HG03442 (cell line): ENCODE measurements around the gene TULP4.
"Not testable (repeated sequence)": the region's sequence is repeated elsewhere in the genome, so short reads cannot be mapped to it uniquely, and the experiment has no call there.

Source experiments
- ATAC-seq: cut with Tn5 transposase; IDR thresholded peaks from one replicate; pipeline ENCODE4 v1.9.1; 2021; ENCODE audit warnings: mild to moderate bottlenecking, moderate library complexity; ENCODE audit not compliant: unreplicated experiment

Gene TULP4

DNA sequence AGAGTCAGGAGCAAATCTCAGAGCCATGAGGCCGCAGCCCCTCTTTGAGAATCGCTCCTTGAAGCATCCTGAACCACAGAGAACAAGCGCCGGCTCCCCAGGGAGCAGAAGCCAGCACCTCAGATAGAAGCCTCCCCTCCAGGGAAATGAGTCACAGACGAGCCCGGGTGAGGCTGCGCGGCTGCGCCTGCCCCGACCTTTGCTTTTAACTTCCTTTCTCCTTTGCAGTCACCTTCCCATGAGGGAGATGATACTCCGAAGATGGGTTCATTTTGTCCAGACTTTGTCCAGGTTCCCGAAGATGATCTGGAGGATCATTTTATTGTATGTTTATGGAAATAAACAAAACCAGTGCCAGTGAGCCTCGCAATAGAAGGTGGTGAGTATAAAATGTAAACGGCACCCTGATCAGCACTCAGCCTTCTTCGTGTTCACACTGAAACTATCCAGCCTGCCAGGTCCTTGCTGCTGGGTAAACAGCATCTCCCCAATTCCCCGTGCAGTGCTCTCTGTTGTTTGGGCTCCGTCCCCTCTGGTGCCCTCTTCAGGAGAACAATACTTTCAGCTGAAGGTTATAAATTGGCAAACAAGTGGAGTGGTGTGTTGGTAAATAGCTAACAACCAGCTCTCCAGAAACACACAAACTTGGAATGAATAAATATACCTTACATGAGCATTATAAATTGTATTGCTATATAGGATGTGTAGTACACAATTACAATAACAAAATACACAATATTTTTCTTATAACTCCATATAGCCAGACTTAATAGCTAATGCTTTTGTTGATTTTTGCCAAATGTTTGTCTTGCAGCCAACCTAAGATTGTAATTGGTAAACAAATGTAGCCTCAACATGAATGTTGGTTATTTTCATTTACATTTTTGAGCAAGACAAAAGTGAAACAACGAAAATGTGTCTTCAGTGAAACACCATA, 206.2 kb downstream of the TULP4 start:
- peak; percentile 71 for ATAC-seq

DNA sequence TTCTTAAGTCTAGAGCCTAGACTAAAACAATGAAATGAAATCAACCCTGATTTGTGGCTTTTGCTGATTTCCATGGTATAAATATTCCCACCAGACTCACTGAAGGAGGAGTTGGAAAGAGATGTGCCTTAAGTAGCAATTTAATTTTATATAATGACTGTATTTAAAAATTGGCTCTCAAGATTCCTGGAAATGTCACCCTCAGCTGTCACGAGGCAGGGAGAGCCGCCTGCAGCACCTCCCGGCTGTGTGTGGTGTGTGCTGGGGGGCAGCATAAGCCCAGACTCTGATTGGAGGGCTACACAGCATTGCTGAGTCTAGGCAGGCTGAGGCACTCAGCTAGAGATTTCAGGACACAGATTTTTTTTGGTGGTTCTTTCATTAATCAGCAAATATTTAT, 207.0 kb downstream of the TULP4 start:
- no peak for ATAC-seq

DNA sequence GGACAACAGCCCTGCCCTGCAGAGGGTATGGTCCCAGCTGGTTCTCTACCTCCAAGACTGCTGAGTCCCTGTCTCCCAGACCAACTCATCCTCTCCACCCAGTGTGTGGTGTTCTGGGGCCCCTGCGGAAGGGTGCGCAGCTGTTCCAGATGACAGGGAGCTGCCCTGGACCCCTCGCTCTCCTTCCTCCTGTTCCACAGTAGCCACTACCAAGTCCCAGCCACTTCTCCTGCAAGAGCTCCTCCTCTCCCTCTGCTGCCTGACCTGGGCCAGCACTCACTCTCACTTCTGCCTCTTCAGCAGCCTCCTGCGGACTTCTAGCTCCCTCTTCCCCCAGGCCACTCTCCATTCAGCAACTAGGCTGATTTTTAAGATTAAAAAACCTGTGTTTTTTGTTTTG, 207.5 kb downstream of the TULP4 start:
- ATAC-seq, result no peak

DNA sequence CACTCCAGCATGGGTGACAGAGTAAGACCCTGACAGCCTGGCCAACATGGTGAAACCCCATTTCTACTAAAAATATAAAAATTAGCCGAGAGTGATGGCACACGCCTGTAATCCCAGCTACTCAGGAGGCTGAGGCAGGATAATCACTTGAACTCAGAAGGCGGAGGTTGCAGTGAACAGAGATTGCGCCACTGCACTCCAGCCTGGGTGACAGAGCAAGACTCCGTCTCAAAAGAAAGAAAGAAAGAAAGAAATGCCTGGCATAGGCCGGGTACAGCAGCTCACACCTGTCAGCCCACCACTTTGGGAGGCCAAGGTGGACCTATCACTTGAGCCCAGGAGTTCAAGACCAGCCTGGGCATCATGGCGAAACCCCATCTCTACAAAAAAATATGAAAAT, 208.7 kb downstream of the TULP4 start:
- not testable (repeated sequence) for ATAC-seq

DNA sequence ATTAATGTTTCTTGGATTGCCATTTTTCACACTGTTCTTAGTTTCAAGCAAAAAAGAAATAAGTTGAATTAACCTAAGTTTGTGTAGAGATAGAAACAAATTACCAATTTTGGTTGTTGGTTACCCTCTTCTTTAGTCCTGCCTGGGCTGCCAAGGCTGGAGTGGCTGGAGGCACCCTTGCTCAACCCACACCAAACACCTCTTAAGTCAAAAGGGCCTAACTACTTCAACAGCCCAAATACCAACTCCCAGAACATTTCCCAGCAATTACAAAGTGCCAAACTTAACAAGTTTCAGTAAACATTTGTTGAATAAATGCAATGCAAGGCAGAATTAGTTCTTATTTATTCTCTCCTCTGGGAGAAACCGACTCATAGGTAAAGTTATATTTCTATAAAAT, 209.5 kb downstream of the TULP4 start:
- ATAC-seq, result no peak

DNA sequence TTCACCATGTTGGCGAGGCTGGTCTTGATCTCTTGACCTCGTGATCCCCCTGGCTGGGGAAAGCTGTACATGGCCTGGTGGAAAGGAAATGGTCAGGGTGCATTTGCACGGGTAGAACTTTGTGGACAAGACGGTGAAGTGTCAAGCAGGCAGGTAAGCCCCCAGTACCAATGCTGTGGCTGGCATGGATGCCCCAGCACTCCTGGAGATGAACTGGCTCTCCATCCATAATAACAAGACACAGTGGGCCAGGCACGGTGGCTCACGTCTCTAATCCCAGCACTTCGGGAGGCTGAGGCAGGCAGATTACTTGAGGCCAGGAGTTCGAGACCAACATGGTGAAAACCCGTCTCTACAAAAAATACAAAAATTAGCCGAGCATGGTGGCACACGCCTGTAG, 210.4 kb downstream of the TULP4 start:
- ATAC-seq, result no peak

DNA sequence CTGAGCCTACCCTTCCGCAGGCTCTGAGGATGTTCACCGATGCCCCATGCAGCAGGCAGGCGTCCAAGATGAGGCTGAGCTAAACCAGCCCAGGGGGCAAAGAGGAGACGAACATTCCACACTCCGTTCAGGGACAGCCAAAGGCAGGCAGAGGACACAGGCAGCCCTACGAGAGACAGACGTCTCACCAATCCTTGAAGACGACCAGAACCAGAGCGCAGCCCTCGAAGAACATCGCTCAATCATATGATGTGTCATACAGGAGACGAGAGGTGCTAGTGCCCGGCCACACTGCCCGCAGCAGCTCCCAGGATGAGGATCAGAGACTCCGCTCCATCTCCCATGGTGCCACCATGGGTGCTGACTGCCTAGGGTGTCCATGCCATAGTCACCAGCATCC, 212.0 kb downstream of the TULP4 start:
- no peak for ATAC-seq

DNA sequence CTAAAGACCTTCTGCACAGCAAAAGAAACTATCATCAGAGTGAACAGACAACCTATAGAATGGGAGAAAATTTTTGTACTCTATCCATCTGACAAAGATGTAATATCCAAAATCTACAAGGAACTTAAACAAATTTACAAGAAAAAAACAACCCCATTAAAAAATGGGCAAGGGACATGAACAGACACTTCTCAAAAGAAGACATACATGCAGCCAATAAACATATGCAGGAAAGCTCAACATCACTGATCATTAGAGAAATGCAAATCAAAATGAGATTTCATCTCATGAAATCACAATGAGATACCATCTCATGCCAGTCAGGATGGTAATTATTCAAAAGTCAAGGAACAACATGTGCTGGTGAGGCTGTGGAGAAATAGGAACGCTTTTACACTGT, 215.6 kb downstream of the TULP4 start:
- ATAC-seq, result not testable (repeated sequence)

DNA sequence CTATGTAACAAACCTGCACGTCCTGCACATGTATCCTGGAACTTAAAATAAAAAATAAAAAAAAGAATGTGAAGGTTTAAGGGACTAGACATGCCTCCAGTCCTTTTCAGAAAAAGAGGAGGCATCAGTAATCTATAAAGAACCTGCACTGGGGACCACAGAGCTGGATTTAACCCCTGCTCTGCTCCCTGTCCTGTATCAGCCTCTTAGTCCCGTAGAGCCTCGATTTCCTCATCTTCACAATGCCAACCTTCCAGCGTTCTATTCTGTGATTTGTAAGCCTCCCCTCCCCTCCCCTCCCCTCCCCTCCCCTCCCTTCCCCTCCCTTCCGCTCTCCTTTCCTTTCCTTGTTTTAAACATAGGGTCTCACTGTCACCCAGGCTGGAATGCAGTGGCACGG, 216.6 kb downstream of the TULP4 start:
- ATAC-seq, result no peak

DNA sequence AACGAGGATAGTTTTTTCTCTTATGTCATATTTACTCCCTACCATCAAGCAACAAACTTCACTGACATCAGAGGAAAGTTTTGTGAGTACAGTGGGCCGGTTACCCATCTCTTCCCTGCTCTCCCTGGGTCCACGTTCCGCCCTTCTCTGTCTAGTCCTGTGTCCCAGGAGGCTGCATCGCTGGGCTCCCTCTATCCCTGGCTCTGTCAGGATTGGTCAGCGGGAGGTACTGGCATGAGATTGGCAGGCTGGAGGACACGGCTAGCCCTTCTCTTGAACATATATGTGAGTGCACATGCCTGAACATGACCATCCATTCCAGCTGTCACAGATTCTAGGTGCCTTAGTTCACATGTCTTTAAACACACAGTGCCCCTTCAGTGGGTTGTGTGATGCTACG, 217.4 kb downstream of the TULP4 start:
- ATAC-seq, result no peak

DNA sequence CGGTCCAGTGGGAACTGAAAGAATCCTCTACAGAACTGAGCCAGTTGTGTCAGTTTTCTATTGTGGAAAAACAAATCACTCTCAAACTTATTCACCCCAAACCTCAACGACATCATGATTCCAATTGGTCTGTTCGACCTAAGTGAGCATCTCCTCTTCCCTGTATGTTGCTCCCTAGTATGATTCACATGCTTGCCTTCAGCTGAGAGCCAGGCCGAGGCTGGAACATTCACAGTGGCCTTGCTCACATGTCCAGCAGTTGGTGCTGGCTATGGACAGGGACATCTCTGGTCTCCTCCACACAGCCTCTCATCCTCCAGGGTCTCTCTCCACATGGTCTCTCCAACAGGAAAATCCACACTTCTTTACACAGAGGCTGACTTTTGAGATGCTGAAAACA, 219.3 kb downstream of the TULP4 start:
- no peak for ATAC-seq

DNA sequence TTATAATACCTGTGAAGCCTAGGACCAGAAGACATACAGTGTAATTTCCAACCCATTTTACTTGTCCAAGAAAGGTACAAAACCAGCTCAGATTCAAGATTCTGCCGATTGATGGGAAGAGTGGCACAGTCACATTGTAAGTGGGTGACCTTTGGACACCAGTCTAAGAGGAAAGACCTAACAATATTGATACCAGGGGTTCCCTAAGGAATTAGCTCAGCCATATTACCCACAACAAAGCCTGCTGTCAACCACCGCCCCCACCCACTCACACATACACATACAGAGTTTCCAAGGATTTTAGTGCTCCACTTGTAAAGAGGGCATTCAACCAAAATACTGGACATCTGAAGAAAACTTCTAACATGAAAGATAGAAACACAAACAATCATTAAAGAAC, 219.7 kb downstream of the TULP4 start:
- ATAC-seq, result no peak

DNA sequence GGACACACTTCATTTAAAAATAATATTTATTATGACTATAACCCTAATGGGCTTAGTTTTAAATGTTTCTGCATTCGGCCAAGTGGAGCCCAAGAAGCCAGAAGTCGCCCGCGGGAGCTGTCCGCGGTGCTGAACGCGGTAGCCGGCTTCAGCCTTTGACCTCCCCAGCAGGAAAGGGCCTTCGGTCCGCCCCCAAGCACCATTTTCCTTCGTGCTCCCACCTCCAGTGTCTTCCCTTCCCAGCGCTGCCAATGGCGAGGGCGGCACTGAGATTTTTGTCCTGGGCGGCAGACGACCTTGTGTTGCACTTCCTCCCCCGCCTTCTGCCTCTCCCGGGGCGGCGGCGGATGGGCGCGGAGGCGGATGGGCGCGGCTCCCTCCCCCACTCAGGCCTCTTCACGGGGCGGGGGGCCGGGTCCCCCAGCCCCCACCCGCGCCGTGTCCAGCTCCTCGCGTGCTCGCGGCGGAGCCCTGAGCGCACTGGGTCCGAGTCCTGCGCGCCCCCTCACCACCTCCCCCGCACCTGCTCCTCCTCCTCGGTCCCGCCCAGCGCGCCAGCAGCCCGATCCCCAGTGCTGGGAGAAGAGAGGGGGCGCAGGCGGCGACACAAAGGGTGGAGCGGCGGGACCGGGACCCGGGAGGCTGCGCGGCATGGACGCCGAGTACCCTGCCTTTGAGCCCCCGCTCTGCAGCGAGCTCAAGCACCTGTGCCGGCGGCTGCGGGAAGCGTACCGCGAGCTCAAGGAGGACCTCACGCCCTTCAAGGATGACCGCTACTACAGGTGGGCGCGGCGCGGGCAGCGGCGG, 224.0 kb downstream of the TULP4 start:
- ATAC-seq, result no peak

DNA sequence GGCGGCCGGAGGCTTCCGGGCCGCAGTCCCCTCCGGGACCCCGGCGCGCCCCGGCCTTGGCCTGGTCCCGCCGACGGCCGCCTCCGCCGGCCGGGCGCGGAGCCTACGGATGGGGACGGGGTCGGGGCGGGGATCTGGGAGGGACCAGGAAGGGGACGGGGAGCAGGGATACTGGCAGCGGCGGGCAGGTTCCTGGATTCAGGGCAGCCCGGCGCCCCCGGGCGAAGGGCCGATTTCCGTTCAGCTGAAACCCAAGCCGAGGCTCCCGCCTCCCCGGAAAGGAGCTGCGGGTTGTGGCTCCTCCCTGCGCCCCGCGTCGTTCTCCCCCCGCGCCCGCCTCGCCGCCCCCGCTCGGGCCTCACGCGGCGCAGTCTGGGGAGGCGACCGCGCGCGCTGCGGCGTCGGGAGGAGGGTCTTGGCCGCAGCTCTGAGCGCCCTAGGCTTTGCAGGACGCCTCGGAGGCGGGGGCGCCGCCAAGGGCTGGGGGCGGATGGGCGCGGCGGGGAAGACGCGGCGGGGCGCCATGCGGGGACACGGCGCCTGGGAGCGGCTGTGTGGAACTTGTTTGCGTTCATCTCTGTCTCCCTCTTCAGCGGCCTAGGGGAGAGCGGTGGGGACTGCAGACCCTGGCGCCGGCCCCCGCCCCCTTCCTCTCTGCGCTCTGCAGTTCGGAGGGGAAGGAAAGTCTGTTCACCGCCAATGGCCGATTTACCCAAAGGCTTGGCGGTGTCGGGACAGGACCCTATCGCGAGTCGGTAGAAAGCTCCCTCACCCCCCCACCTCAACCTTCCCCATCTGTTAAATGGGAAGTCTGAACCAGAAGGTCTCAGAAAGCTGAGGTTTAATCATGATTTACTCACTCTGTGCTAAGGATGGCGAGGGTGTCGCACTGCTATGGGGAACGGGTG, 224.9 kb downstream of the TULP4 start:
- ATAC-seq, result no peak

DNA sequence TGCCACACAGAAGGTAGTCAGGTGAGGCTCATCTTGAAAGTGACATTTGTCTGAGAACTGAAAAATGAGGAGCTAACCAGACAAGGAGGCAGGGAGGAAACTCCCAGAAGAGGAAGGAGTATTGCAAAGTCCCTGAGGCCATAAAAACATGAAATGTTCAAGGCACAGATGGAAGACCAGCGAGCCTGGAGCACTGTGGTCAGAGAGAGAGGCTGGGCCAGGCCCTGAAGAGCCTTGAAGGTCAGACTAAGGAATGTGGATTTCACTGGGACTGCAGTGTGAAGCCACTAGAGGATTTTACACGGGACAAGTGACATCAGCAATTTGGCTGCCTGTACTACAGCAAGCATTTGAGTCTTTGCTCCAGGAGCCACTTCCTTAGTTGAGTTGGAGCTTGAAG, 226.5 kb downstream of the TULP4 start:
- ATAC-seq, result no peak

DNA sequence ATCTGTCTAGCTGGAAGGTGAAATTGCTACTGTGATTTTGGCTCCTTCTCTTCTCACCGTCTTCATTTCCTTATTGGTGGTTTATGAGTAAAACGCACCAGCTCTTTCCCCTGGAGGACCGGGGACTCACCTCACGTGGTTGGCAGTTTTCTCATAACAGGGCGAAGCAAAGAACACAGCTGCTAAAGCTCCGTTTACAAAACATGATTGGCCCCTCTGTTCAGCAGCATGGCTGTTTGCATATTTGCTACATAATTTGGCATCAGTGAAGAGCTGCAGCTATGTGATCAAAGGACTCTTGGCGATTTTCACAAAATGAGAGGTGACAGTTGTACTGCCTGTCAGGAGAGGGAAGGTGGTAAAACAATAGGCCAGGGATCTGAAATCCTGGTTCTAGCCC, 227.1 kb downstream of the TULP4 start:
- no peak for ATAC-seq

DNA sequence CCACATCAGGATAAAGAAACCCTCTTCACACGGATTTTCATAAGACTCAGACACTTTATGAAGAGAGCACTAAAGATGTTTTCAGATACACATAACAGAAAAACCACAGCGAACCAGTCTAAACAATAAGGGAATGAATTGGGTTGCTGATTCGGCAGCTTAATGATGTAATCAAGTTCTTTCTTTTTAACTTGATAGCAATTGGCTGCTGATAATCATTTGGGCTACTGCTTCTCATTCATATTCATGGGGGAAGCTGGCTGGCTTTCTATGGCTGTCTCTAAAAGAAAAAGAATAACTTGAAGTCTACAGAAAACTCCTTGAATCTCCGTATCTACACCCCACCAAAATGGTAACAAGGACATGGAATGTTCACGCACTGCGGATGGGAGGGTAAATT, 227.6 kb downstream of the TULP4 start:
- no peak for ATAC-seq

DNA sequence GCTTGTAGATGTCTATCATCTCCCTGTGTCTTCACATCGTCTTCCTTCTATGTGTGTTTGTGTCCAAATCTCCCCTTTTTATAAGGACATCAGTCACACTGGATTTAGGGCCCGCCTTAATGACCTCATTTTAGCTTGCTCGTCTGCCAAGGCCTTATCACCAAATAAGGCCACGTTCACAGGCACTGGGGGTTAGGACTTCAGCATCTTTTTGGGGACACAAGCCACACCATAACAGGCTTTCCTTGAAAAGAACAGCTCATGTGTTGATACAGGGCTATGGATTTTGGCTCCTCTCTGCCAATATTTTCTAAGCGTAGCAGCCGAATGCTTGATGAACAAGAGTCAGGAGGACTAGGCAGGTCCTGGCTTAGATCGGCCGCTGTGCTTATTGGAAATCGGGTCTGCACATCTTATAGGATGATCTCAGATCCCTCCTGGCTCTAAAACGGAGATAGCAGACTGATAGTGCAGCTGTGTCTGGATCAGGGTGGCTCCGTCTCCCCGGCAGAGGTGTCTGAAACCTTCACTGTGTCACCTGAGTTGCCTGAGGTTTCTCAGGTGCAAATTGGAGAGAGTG, 231.4 kb downstream of the TULP4 start:
- ATAC-seq, result no peak

DNA sequence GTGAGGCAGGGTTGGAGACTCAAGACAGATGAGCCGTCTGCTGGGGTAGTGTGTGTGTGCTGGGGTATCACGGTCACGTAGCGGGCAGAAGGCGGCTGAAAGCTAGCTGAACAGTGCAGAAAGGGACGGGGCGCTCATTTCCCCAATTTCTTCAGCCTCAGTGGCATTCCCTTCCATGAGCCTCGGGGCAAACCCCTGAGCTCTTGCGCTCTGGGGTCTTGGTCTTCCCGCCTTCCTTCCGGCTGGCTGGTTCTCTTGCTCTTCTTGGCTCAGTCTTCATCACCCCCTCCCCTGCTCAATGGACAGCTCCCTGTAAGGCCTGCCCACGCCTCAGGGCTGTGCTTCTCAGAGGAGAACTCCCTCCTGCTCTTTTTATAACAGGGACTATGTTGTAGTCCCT, 232.2 kb downstream of the TULP4 start:
- no peak for ATAC-seq

DNA sequence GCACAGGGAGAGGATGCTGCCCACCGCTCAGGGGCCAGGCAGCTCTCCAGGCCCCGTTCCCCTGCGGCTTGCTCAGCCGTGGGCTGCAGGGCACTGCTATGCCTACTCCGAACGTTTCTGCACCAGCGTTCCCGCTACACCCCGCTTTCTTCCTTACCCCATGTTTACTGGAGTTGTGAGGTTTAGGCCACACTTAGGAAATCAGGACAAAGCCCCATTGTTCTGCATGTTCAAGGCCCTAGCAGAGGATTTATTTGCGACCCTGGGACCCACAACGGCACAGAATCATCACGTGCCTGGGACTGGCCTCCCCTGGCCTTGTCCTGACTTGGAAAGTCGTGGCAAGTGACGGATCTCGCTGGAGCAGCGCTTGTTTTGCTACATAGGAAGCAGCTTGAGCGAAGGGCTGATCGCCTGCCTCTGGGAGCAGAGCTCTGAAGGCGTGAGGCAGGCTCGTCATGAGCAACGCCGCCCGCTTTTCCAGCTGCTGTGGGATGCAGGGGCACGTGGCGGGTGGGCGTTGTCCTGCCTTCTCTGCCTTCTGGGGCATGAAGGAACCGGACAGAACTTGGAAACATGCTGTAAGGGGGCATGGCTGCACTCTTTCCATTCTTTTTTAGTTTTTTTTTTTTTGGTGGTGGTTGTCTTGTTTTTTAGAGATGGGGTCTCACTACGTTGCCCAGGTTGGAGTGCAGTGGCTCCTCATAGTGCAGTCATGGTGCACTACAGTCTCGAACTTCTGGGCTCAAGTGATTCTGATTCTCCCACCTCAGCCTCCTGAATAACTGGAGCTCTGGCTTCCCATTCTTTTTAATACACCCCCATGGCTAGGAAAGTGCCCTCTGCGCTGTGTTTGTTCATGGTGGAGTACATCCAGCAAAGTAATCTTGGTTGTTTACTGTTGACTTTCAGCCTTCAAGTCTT, 233.0 kb downstream of the TULP4 start:
- ATAC-seq, result no peak
